Smooth muscle cell (in vitro differentiated cells): ENCODE measurements around the gene ITGA2. TPM values are rescaled to one million over a fixed set of nuclear protein-coding genes. Genes with fewer than 3 reads are reported as not detected.

Experiments used
- DNase-seq: peaks from one replicate; lab custom pipeline; 2025; ENCODE audit not compliant: unreplicated experiment; lab: John Stamatoyannopoulos, UW
- H2AFZ ChIP-seq: fragments of 200-600 bp; sonication (generic); 2 replicates; pipeline ENCODE4 v1.6.0; 2016; ENCODE audit warnings: antibody characterized with exemption, low read depth, mild to moderate bottlenecking
- H3F3A ChIP-seq: fragments of 200-600 bp; sonication (generic); 2 replicates; pipeline ENCODE4 v1.6.0; 2017; ENCODE audit warnings: antibody characterized with exemption, low read depth
- H3K27ac ChIP-seq: fragments of 200-600 bp; sonication (generic); 2 replicates; pipeline ENCODE4 v1.5.1; 2016; ENCODE audit warnings: low read depth, mild to moderate bottlenecking
- H3K27me3 ChIP-seq: fragments of 200-600 bp; sonication (generic); 2 replicates; pipeline ENCODE4 v1.6.1; 2016; ENCODE audit warnings: low read depth, mild to moderate bottlenecking
- H3K36me3 ChIP-seq: fragments of 200-600 bp; sonication (generic); 2 replicates; pipeline ENCODE4 v1.5.1; 2016; ENCODE audit warnings: low read depth
- H3K4me1 ChIP-seq: fragments of 200-600 bp; sonication (generic); 2 replicates; pipeline ENCODE4 v1.5.1; 2016; ENCODE audit warnings: low read depth
- H3K4me2 ChIP-seq: fragments of 200-600 bp; sonication (generic); 2 replicates; pipeline ENCODE4 v1.6.0; 2016; ENCODE audit warnings: mild to moderate bottlenecking
- H3K4me3 ChIP-seq: fragments of 200-600 bp; sonication (generic); 2 replicates; pipeline ENCODE4 v1.5.1; 2016; ENCODE audit warnings: mild to moderate bottlenecking
- H3K79me2 ChIP-seq: fragments of 200-600 bp; sonication (generic); 2 replicates; pipeline ENCODE4 v1.6.0; 2016; ENCODE audit warnings: low read depth, mild to moderate bottlenecking
- H3K9ac ChIP-seq: fragments of 200-600 bp; sonication (generic); 2 replicates; pipeline ENCODE4 v1.6.0; 2016; ENCODE audit warnings: low read depth
- H3K9me3 ChIP-seq: fragments of 200-600 bp; sonication (generic); replicated peaks from 2 replicates; pipeline ENCODE4 v1.5.1; 2016; ENCODE audit warnings: low read depth
- H4K20me1 ChIP-seq: fragments of 200-600 bp; sonication (generic); 2 replicates; pipeline ENCODE4 v1.6.0; 2016; ENCODE audit warnings: low read depth
- CTCF ChIP-seq: fragments of 200-600 bp; sonication (generic); IDR thresholded peaks from 2 replicates; pipeline ENCODE4 v1.5.1; 2017; ENCODE audit warnings: borderline replicate concordance, mild to moderate bottlenecking, antibody characterized with exemption; ENCODE audit not compliant: insufficient read depth, poor library complexity, severe bottlenecking
- WGBS: methylation state at CpG from one replicate; pipeline ENCODE4 v1.1.7; 2016; ENCODE audit warnings: low lambda C conversion rate; 5-methylcytosine and 5-hydroxymethylcytosine counted together
- polyA plus RNA-seq: library from polyadenylated mRNA; unstranded; fragments of >200 nt; fragmentation: Nextera tagmentation; extraction: Ambion mirVana; gene quantifications from 2 replicates; pipeline ENCODE4 v1.2.1, GENCODE V29; 2016
- total RNA-seq: library from RNA; depleted of rRNA; stranded (reverse); fragments of >200 nt; gene quantifications from 2 replicates; pipeline ENCODE4 v1.2.3, GENCODE V29; 2014

Gene ITGA2
- total and polyA plus RNA-seq, 2 experiments from 2014 or later: 1.5 to 19.2 TPM

DNA sequence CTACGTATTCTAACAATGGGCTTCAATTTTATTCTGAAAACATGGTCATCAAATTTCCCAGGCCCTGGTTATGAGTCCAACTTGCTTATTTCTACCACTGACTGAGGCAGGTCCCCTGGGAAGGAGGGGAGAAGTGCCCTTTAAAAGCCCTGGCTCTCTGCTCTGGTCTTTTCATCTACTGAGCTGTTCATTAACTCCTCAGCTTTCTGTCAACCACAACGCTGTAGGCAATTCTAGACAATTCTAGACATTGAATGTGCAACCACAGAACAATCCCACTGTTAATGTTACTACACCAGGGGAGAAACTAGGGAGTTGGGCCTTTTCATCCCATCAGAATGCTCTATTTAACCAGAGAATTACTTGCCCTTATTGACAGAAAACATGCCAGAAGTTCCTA, 110.4 kb downstream of the ITGA2 start:
- Histone ChIP-seq H3K27ac (peak overlapping the region; percentile 69), H3K9ac (no peak overlapping the region)
- WGBS: 46% methylated on average over 2 of the region's 2 CpGs

DNA sequence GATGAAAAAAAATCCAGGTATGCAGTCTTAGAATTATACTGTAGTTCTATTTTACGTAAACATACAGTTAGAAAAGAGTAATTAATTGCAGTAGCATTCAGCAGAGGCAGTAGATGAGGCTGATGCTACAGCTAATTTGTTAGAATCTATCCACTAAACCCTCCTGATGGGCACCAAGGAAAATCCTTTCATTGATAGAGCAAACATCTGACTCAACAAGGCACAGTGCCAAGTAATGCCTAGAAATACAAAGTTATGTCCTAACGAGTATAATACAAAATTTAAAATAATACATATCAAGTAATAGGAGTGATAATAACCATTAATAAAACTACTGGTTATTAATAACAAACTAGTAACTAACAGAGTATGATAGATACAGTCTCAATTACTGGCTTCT, 111.5 kb downstream of the ITGA2 start:
- no peak overlapping the region for H2AFZ ChIP-seq
- H3K9ac ChIP-seq: no peak overlapping the region
- no peak for TF ChIP-seq CTCF
- H3K4me3 ChIP-seq: no peak overlapping the region
- H3K27me3 ChIP-seq: no peaks in the 10 kb centered on the region
- peaks cover 7% of the 10 kb centered on the region for H3F3A ChIP-seq
- H3K4me1 ChIP-seq: peaks cover 12% of the 10 kb centered on the region
- H3K27ac ChIP-seq: peak overlapping the region; percentile 69
- no peak for DNase-seq
- WGBS: 90% methylated on average over 2 of the region's 2 CpGs
- H3K9me3 ChIP-seq: no peaks in the 10 kb centered on the region
- no peaks in the 10 kb centered on the region for H4K20me1 ChIP-seq
- peak overlapping the region; percentile 28 for H3K4me2 ChIP-seq
- no peaks in the 10 kb centered on the region for H3K79me2 ChIP-seq
- no peaks in the 10 kb centered on the region for H3K36me3 ChIP-seq

More for the DNA sequence above, 110.4 kb downstream of the ITGA2 start:
- H3F3A ChIP-seq: peaks cover 7% of the 10 kb centered on the region
- no peaks in the 10 kb centered on the region for H3K9me3 ChIP-seq
- H3K27me3 ChIP-seq: no peaks in the 10 kb centered on the region
- no peak for DNase-seq
- H2AFZ ChIP-seq: no peak overlapping the region
- H3K36me3 ChIP-seq: no peaks in the 10 kb centered on the region
- no peak for TF ChIP-seq CTCF
- no peaks in the 10 kb centered on the region for H4K20me1 ChIP-seq
- no peak overlapping the region for H3K4me3 ChIP-seq
- H3K79me2 ChIP-seq: no peaks in the 10 kb centered on the region
- peaks cover 12% of the 10 kb centered on the region for H3K4me1 ChIP-seq
- peak overlapping the region; percentile 28 for H3K4me2 ChIP-seq

- Histone ChIP-seq H3K36me3 (no peaks in the 10 kb centered on the region), H2AFZ (no peak overlapping the region), H3K79me2 (peaks cover 14% of the 10 kb centered on the region), H3F3A (no peaks in the 10 kb centered on the region), H3K4me2 (no peak overlapping the region), H3K27ac (no peak overlapping the region), H3K9ac (no peak overlapping the region), H3K9me3 (no peaks in the 10 kb centered on the region), H3K27me3 (no peaks in the 10 kb centered on the region), H3K4me3 (no peak overlapping the region), H4K20me1 (no peaks in the 10 kb centered on the region), H3K4me1 (peaks cover 10% of the 10 kb centered on the region)
- TF ChIP-seq CTCF: no peak
- DNase-seq: no peak
- 90% methylated on average over 5 of the region's 5 CpGs for WGBS
Observed at GRCh38 chr5:53105611-53106300, 116.6 kb downstream of the ITGA2 start.

- H3K9ac ChIP-seq: peak overlapping the region; percentile 34
- peak overlapping the region; percentile 75 for H3K4me3 ChIP-seq
- no peaks in the 10 kb centered on the region for H3K36me3 ChIP-seq
- DNase-seq: no peak
- H2AFZ ChIP-seq: peak overlapping the region; percentile 91
- H3K9me3 ChIP-seq: no peaks in the 10 kb centered on the region
- peaks cover 14% of the 10 kb centered on the region for H3K79me2 ChIP-seq
- H4K20me1 ChIP-seq: no peaks in the 10 kb centered on the region
- TF ChIP-seq CTCF: no peak
- H3F3A ChIP-seq: no peaks in the 10 kb centered on the region
- no peak overlapping the region for H3K27ac ChIP-seq
- peaks cover 10% of the 10 kb centered on the region for H3K4me1 ChIP-seq
- no peaks in the 10 kb centered on the region for H3K27me3 ChIP-seq
- WGBS: 4% methylated on average over 11 of the region's 11 CpGs
- peak overlapping the region; percentile 93 for H3K4me2 ChIP-seq
Observed at GRCh38 chr5:53109056-53109442, 119.9 kb downstream of the ITGA2 start.
